ENCODE measurements around the gene ANKRD11. TPM values are rescaled to one million over a fixed set of nuclear protein-coding genes. Genes with fewer than 3 reads are reported as not detected.

ANKRD11 gene
- total RNA-seq, 1 experiment from 2014 or later = 99.4 TPM

DNA sequence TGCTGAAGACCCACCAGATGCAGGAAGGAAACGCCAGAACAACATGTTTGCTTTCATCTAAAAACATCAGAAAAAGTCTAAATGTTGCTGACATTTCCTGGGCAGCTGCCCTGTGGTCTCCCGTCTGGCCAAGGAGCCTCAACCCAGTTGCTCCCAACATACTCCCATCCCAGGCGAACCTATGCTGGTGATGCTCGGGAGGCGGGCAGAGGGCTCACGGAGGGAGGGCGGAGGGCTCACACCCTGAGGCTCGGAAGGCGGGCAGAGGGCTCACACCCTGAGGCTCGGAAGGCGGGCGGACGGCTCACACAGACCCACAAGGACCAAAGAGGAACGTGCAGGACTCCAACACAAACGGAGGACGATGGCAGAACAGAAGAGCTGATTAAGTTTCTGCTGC, 135.4 kb downstream of the ANKRD11 start:
- Histone ChIP-seq H3K36me3 (ENCODE audit: control insufficient read depth, insufficient read depth, low read length) (no peaks in the 10 kb centered on the region), H3K27me3 (ENCODE audit: control insufficient read depth, insufficient read depth, low read length) (no peaks in the 10 kb centered on the region), H3K9me3 (ENCODE audit: control insufficient read depth, insufficient read depth, low read depth, low read length) (no peaks in the 10 kb centered on the region), H3K4me1 (ENCODE audit: control insufficient read depth, insufficient read depth, low read length) (peaks cover 55% of the 10 kb centered on the region), H3K4me3 (ENCODE audit: low read depth in 2 of 2, low read length in 2 of 2) (no peak overlapping the region), H3K27ac (ENCODE audit: low read length) (peak overlapping the region; percentile 23; the same call in 1 of the 2 replicates)
- ChIA-PET CTCF (interaction anchor here (0.6 kb wide), 1 partner anchor 20 kb away, joined by 18 read pairs; no protein-coding TSS in a partner anchor), POLR2A (no interaction called here)
- DNase-seq (ENCODE audit: low read depth, low spot score) = no peak
- in situ Hi-C loops (cut with HindIII; ENCODE audit: low pct_unique_long_range_greater_than_20kb, low sequenced_read_pairs) (no loop called here), intact Hi-C loops (cut with micrococcal nuclease; ENCODE audit: unreplicated experiment) (no loop called here)
- no TSS peak for BruUV-seq (replicated peaks)
- no peak for TF ChIP-seq CTCF (IDR thresholded peaks at IDR 0.05)
- no peak for TF ChIP-seq TCF7L2 (IDR thresholded peaks at IDR 0.05; ENCODE audit: low read depth, low read length)
- TF ChIP-seq POLR2AphosphoS5 (IDR thresholded peaks at IDR 0.05; ENCODE audit: low read depth, low read length) = no peak
- TF ChIP-seq, protein P1, sequence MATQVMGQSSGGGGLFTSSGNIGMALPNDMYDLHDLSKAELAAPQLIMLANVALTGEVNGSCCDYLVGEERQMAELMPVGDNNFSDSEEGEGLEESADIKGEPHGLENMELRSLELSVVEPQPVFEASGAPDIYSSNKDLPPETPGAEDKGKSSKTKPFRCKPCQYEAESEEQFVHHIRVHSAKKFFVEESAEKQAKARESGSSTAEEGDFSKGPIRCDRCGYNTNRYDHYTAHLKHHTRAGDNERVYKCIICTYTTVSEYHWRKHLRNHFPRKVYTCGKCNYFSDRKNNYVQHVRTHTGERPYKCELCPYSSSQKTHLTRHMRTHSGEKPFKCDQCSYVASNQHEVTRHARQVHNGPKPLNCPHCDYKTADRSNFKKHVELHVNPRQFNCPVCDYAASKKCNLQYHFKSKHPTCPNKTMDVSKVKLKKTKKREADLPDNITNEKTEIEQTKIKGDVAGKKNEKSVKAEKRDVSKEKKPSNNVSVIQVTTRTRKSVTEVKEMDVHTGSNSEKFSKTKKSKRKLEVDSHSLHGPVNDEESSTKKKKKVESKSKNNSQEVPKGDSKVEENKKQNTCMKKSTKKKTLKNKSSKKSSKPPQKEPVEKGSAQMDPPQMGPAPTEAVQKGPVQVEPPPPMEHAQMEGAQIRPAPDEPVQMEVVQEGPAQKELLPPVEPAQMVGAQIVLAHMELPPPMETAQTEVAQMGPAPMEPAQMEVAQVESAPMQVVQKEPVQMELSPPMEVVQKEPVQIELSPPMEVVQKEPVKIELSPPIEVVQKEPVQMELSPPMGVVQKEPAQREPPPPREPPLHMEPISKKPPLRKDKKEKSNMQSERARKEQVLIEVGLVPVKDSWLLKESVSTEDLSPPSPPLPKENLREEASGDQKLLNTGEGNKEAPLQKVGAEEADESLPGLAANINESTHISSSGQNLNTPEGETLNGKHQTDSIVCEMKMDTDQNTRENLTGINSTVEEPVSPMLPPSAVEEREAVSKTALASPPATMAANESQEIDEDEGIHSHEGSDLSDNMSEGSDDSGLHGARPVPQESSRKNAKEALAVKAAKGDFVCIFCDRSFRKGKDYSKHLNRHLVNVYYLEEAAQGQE (IDR thresholded peaks at IDR 0.05; ENCODE audit: insufficient read depth in 1 of 2, low read depth in 2 of 2, low read length in 1 of 2) = no peak
- no peak for TF ChIP-seq SIN3A (IDR thresholded peaks at IDR 0.05; ENCODE audit: borderline replicate concordance, insufficient read depth, low read depth, low read length)
- no peak for ATAC-seq

GRCh38 chr16:89354325-89354724, 136.0 kb downstream of the ANKRD11 start:
- no peak overlapping the region for H3K4me3 ChIP-seq (ENCODE audit: low read depth in 2 of 2, low read length in 2 of 2)
- no peaks in the 10 kb centered on the region for H3K9me3 ChIP-seq (ENCODE audit: control insufficient read depth, insufficient read depth, low read depth, low read length)
- ChIA-PET POLR2A (interaction anchor here (0.5 kb wide), 1 partner anchor 9 kb away, joined by 5 read pairs; no protein-coding TSS in a partner anchor), CTCF (interaction anchor here (1.0 kb wide), 1 partner anchor 10 kb away, joined by 3 read pairs; no protein-coding TSS in a partner anchor)
- H3K27ac ChIP-seq (ENCODE audit: low read length) = no peak overlapping the region
- BruUV-seq (replicated peaks) = no TSS peak
- DNase-seq (ENCODE audit: low read depth, low spot score) (no peak), ATAC-seq (no peak)
- peaks cover 50% of the 10 kb centered on the region for H3K4me1 ChIP-seq (ENCODE audit: control insufficient read depth, insufficient read depth, low read length)
- no peak for TF ChIP-seq TCF7L2 (IDR thresholded peaks at IDR 0.05; ENCODE audit: low read depth, low read length)
- H3K27me3 ChIP-seq (ENCODE audit: control insufficient read depth, insufficient read depth, low read length) = no peaks in the 10 kb centered on the region
- in situ Hi-C loops (cut with HindIII; ENCODE audit: low pct_unique_long_range_greater_than_20kb, low sequenced_read_pairs) (no loop called here), intact Hi-C loops (cut with micrococcal nuclease; ENCODE audit: unreplicated experiment) (no loop called here)
- H3K36me3 ChIP-seq (ENCODE audit: control insufficient read depth, insufficient read depth, low read length) = no peaks in the 10 kb centered on the region

GRCh38 chr16:89352091-89352681, 138.2 kb downstream of the ANKRD11 start:
- no TSS peak for BruUV-seq (replicated peaks)
- TF ChIP-seq TCF7L2 (IDR thresholded peaks at IDR 0.05; ENCODE audit: low read depth, low read length) = no peak
- DNase-seq (ENCODE audit: low read depth, low spot score) (no peak), ATAC-seq (no peak)
- CTCF ChIA-PET = no interaction called here
- Histone ChIP-seq H3K27ac (ENCODE audit: low read length) (no peak overlapping the region), H3K27me3 (ENCODE audit: control insufficient read depth, insufficient read depth, low read length) (no peaks in the 10 kb centered on the region), H3K36me3 (ENCODE audit: control insufficient read depth, insufficient read depth, low read length) (no peaks in the 10 kb centered on the region), H3K4me1 (ENCODE audit: control insufficient read depth, insufficient read depth, low read length) (peaks cover 41% of the 10 kb centered on the region), H3K9me3 (ENCODE audit: control insufficient read depth, insufficient read depth, low read depth, low read length) (no peaks in the 10 kb centered on the region), H3K4me3 (ENCODE audit: low read depth in 2 of 2, low read length in 2 of 2) (no peak overlapping the region)
- intact Hi-C loops (cut with micrococcal nuclease; ENCODE audit: unreplicated experiment) (no loop called here), in situ Hi-C loops (cut with HindIII; ENCODE audit: low pct_unique_long_range_greater_than_20kb, low sequenced_read_pairs) (no loop called here)
- POLR2A ChIA-PET = interaction anchor here (0.6 kb wide), 1 partner anchor 136 kb away, joined by 3 read pairs; no protein-coding TSS in a partner anchor

Data from Panc1 (cell line).